KOPT-K1 (cell line): Measurements from ENCODE around the gene RPL28.

Experiments used
- H3K27ac ChIP-seq: fragments of 200-600 bp; sonication (generic); 2 replicates; pipeline ENCODE4 v1.5.1; 2016; ENCODE audit warnings: antibody characterized with exemption, mild to moderate bottlenecking, low read depth, low read length; ENCODE audit not compliant: poor library complexity, severe bottlenecking
- H3K36me3 ChIP-seq: fragments of 200-600 bp; sonication (generic); 2 replicates; pipeline ENCODE4 v1.5.1; 2017; ENCODE audit warnings: antibody characterized with exemption, mild to moderate bottlenecking, low read length, moderate library complexity; ENCODE audit not compliant: insufficient read depth
- H3K9me3 ChIP-seq: fragments of 200-600 bp; sonication (generic); 2 replicates; pipeline ENCODE4 v1.5.1; 2017; ENCODE audit warnings: antibody characterized with exemption, low read length, mild to moderate bottlenecking; ENCODE audit not compliant: insufficient read depth, poor library complexity, severe bottlenecking

The RPL28 gene

GRCh38 chr19:55385724-55386492, at the start of gene RPL28:
TSS of gene RPL28 (plus strand) at chr19:55385932. CDS start at chr19:55386358, 426 bp downstream.
- peaks cover 50% of the 10 kb centered on the region for H3K36me3 ChIP-seq
- peak within 1 kb of the TSS; percentile 91 for H3K27ac ChIP-seq
- no peaks in the 10 kb centered on the region for H3K9me3 ChIP-seq

GRCh38 chr19:55336101-55336500, 49.6 kb upstream of the RPL28 start:
- H3K36me3 ChIP-seq = no peaks in the 10 kb centered on the region
- H3K9me3 ChIP-seq = no peaks in the 10 kb centered on the region
- no peak overlapping the region for H3K27ac ChIP-seq

- Histone ChIP-seq H3K36me3 (peaks cover 20% of the 10 kb centered on the region; the same call in 1 of the 2 replicates), H3K27ac (peak within 1 kb of the TSS; percentile 87), H3K9me3 (no peaks in the 10 kb centered on the region)
Observed at GRCh38 chr19:55339105-55339888, 46.4 kb upstream of the RPL28 start, which contains the start of gene KMT5C. TSS of gene KMT5C (plus strand) at chr19:55339876. CDS start at chr19:55341937, 2,061 bp downstream.

GRCh38 chr19:55339889-55340783, 45.6 kb upstream of the RPL28 start:
- Histone ChIP-seq H3K9me3 (no peaks in the 10 kb centered on the region), H3K27ac (peak overlapping the region; percentile 87), H3K36me3 (peaks cover 25% of the 10 kb centered on the region; the same call in 1 of the 2 replicates)

- peak overlapping the region; percentile 87 for H3K27ac ChIP-seq
- H3K9me3 ChIP-seq = no peaks in the 10 kb centered on the region
- H3K36me3 ChIP-seq = peaks cover 31% of the 10 kb centered on the region; the same call in 1 of the 2 replicates
Observed at GRCh38 chr19:55340784-55341147, 45.0 kb upstream of the RPL28 start.

GRCh38 chr19:55341171-55341588, 44.6 kb upstream of the RPL28 start:
- Histone ChIP-seq H3K27ac (peak overlapping the region; percentile 87), H3K9me3 (no peaks in the 10 kb centered on the region), H3K36me3 (peaks cover 34% of the 10 kb centered on the region; the same call in 1 of the 2 replicates)

- Histone ChIP-seq H3K36me3 (peaks cover 35% of the 10 kb centered on the region; the same call in 1 of the 2 replicates), H3K27ac (peak overlapping the region; percentile 87)
Observed at GRCh38 chr19:55341595-55342531, 43.9 kb upstream of the RPL28 start.

GRCh38 chr19:55344444-55344843, 41.3 kb upstream of the RPL28 start:
- peaks cover 45% of the 10 kb centered on the region; the same call in 1 of the 2 replicates for H3K36me3 ChIP-seq
- H3K27ac ChIP-seq = no peak overlapping the region
- no peaks in the 10 kb centered on the region for H3K9me3 ChIP-seq

More at GRCh38 chr19:55341595-55342531, 43.9 kb upstream of the RPL28 start:
- no peaks in the 10 kb centered on the region for H3K9me3 ChIP-seq

- Histone ChIP-seq H3K36me3 (peaks cover 45% of the 10 kb centered on the region; the same call in 1 of the 2 replicates), H3K9me3 (no peaks in the 10 kb centered on the region), H3K27ac (no peak overlapping the region)
Observed at GRCh38 chr19:55345101-55345817, 40.5 kb upstream of the RPL28 start.

GRCh38 chr19:55345818-55346724, 39.7 kb upstream of the RPL28 start:
- no peak overlapping the region for H3K27ac ChIP-seq
- peaks cover 45% of the 10 kb centered on the region; the same call in 1 of the 2 replicates for H3K36me3 ChIP-seq
- H3K9me3 ChIP-seq = no peaks in the 10 kb centered on the region

GRCh38 chr19:55346725-55347441, 38.8 kb upstream of the RPL28 start:
- no peak overlapping the region for H3K27ac ChIP-seq

More at GRCh38 chr19:55346725-55347441, 38.8 kb upstream of the RPL28 start:
- Histone ChIP-seq H3K9me3 (no peaks in the 10 kb centered on the region), H3K36me3 (peaks cover 45% of the 10 kb centered on the region; the same call in 1 of the 2 replicates)
